GM12878 (cell line): ENCODE results near the gene TOMM20. TPM values are rescaled to one million over a fixed set of nuclear protein-coding genes. Genes with fewer than 3 reads are reported as not detected.
A peak's percentile ranks its signal among the peaks of the same experiment; 100 is the strongest.

Source experiments
- BCL11A ChIP-seq: IDR thresholded peaks from 2 replicates; pipeline ENCODE4 v1.6.1; 2011; ENCODE audit warnings: low read depth, low read length
- BRCA1 ChIP-seq: IDR thresholded peaks from 2 replicates; pipeline ENCODE4 v1.6.1; 2011; ENCODE audit warnings: low read depth, low read length, improper control_type of control experiment
- CBX5 ChIP-seq: sonication (generic); IDR thresholded peaks from 2 replicates; pipeline ENCODE4 v1.6.1; 2016; ENCODE audit warnings: low read depth, moderate library complexity, mild to moderate bottlenecking, inconsistent platforms
- CHD2 ChIP-seq: IDR thresholded peaks from 2 replicates; pipeline ENCODE4 v1.6.1; 2011; ENCODE audit warnings: low read depth, low read length, improper control_type of control experiment, borderline replicate concordance
- CHD4 ChIP-seq: fragments of 200-600 bp; sonication (generic); IDR thresholded peaks from 2 replicates; pipeline ENCODE4 v1.6.1; 2016; ENCODE audit warnings: mild to moderate bottlenecking
- ESRRA ChIP-seq: IDR thresholded peaks from 2 replicates; pipeline ENCODE4 v1.6.1; 2012; ENCODE audit warnings: mild to moderate bottlenecking, low read length, improper control_type of control experiment
- ETV6 ChIP-seq, 2 experiments: fragments of 450-650 bp in 1 of 2; IDR thresholded peaks in 1 of 2; conservative IDR thresholded peaks in 1 of 2; 2 replicates each; pipeline ENCODE4 v1.6.1; 2014; ENCODE audit warnings: antibody characterized with exemption in 1 of 2, borderline replicate concordance in 1 of 2, low read depth in 1 of 2, mild to moderate bottlenecking in 1 of 2, moderate library complexity in 1 of 2
- HCFC1 ChIP-seq: fragments of 150-350 bp; IDR thresholded peaks from 2 replicates; pipeline ENCODE4 v1.6.1; 2014; ENCODE audit warnings: low read length
- HDAC2 ChIP-seq: fragments of 200-600 bp; sonication (generic); IDR thresholded peaks from 2 replicates; pipeline ENCODE4 v1.6.1; 2017
- HDGF ChIP-seq: fragments of 450-650 bp; IDR thresholded peaks from 2 replicates; pipeline ENCODE4 v1.6.1; 2016; ENCODE audit warnings: antibody characterized with exemption
- KAT2A ChIP-seq: conservative IDR thresholded peaks from 2 replicates; pipeline ENCODE4 v1.6.1; 2011; ENCODE audit warnings: low read depth, low read length; ENCODE audit not compliant: control insufficient read depth
- KLF5 ChIP-seq: fragments of 450-650 bp; IDR thresholded peaks from 2 replicates; pipeline ENCODE4 v1.6.1; 2014; ENCODE audit warnings: mild to moderate bottlenecking; ENCODE audit not compliant: partially characterized antibody
- MTA2 ChIP-seq: fragments of 450-650 bp; IDR thresholded peaks from 2 replicates; pipeline ENCODE4 v1.6.1; 2016; ENCODE audit warnings: low read depth, mild to moderate bottlenecking, moderate library complexity
- NFIC ChIP-seq: IDR thresholded peaks from 2 replicates; pipeline ENCODE4 v1.6.1; 2012; ENCODE audit warnings: low read depth, mild to moderate bottlenecking, inconsistent platforms, low read length, moderate library complexity
- NFXL1 ChIP-seq: fragments of 450-650 bp; IDR thresholded peaks from 2 replicates; pipeline ENCODE4 v1.6.1; 2017; ENCODE audit warnings: antibody characterized with exemption, mild to moderate bottlenecking, borderline replicate concordance
- NFYB ChIP-seq: IDR thresholded peaks from 2 replicates; pipeline ENCODE4 v1.6.1; 2011; ENCODE audit warnings: low read depth, mild to moderate bottlenecking, low read length, improper control_type of control experiment, moderate library complexity; ENCODE audit not compliant: insufficient read depth
- NR2C1 ChIP-seq: fragments of 450-650 bp; IDR thresholded peaks from 2 replicates; pipeline ENCODE4 v1.6.1; 2017; ENCODE audit warnings: antibody characterized with exemption, mild to moderate bottlenecking, moderate library complexity
- PAX8 ChIP-seq: fragments of 450-650 bp; IDR thresholded peaks from 2 replicates; pipeline ENCODE4 v1.6.1; 2017; ENCODE audit warnings: mild to moderate bottlenecking, moderate library complexity
- PKNOX1 ChIP-seq: fragments of 450-650 bp; IDR thresholded peaks from 2 replicates; pipeline ENCODE4 v1.6.1; 2016; ENCODE audit warnings: mild to moderate bottlenecking
- POLR2AphosphoS5 ChIP-seq: IDR thresholded peaks from 2 replicates; pipeline ENCODE4 v1.6.1; 2011; ENCODE audit warnings: mild to moderate bottlenecking, low read length, inconsistent platforms
- SRF ChIP-seq, 2 experiments: IDR thresholded peaks; 2 replicates each; pipeline ENCODE4 v1.6.1; 2011; ENCODE audit warnings: low read depth in 2 of 2, low read length in 2 of 2, mild to moderate bottlenecking in 1 of 2, moderate library complexity in 1 of 2
- TCF7 ChIP-seq: IDR thresholded peaks from 2 replicates; pipeline ENCODE4 v1.6.1; 2014; ENCODE audit warnings: antibody characterized with exemption, borderline replicate concordance
- polyA plus RNA-seq, 11 experiments: library from polyadenylated mRNA; depleted of rRNA in 4 of 11; unstranded in 6 of 11; stranded (reverse) in 5 of 11; fragments of >200 nt; fragmentation: Nextera tagmentation in 4 of 11; fragmentation: Illumina TruSeq in 1 of 11; extraction: Ambion mirVana in 4 of 11; extraction: Trizol in 1 of 11; gene quantifications; 1 replicate in 1 of 11; 2 replicates in 10 of 11; pipeline versions ENCODE4 v1.2.1 to v1.2.3, GENCODE V29; 2011 to 2016; ENCODE audit warnings: inconsistent platforms in 2 of 11, missing spikeins in 2 of 11, low read depth in 1 of 11
- total RNA-seq, 4 experiments: library from RNA; depleted of rRNA in 3 of 4; stranded (reverse); fragments of >200 nt in 3 of 4; fragmentation: Illumina TruSeq in 1 of 4; extraction: Trizol in 1 of 4; gene quantifications; 2 replicates each; pipeline versions ENCODE4 v1.2.1 to v1.2.3, GENCODE V29; 2013 to 2021
- TF ChIP-seq, protein P1 (sequence below): IDR thresholded peaks from 2 replicates; pipeline ENCODE4 v1.6.1; 2011; ENCODE audit warnings: borderline replicate concordance, low read depth, mild to moderate bottlenecking, moderate library complexity, low read length; ENCODE audit not compliant: insufficient read depth, poor library complexity, severe bottlenecking
- TF ChIP-seq, protein P2 (sequence below): fragments of 450-650 bp; IDR thresholded peaks from 2 replicates; pipeline ENCODE4 v1.6.1; 2018; ENCODE audit warnings: mild to moderate bottlenecking, low read depth, moderate library complexity; ENCODE audit not compliant: partially characterized antibody

The TOMM20 gene
- total and polyA plus RNA-seq, 10 of the 15 experiments (the other 5 are each of a cell fraction or from before 2014, with no cell fraction given) = 39.8 to 138 (median 70.1) TPM

DNA sequence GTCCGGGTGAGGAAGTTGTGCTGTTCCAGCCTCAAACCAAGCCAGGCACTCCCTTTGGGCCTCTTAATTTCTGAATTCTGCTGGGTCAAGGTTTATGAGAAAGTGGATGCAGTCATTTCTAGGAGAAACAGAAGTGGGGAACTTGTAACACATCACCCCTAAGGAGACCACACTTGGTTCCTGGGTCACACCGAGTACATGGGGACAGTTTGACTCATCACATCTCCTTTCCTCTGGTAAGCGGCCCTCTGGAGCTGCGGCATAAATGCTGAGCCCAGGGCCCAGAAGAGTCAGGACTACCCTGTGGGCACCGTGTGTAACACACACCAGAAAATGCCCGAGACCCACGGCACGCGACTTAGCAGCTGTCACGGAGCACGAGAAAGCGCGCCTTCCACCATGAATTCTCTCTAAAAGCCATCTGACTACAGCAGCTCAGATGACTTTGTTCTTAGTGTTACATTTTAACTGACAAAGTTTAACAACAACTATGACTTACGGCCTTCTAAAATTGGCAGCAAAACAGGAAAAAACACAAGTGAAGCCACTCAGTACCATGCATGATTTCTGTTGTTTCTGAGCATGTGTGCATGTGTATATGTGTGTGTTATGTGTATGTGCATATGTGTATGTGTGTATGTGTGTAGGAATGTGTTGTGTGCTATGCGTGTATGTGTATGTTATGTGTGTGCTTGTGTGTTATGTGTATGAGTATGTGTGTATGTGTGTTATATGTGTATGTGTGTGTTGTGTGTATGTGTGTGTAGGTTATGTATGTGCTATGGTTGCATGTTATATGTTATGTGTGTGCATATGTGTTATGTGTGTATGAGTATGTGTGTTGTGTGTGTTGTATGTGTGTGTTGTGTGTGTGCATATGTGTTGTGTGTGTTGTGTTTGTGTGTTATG lies 50.8 kb downstream of the TOMM20 start (continued):
- TF ChIP-seq, protein P1, sequence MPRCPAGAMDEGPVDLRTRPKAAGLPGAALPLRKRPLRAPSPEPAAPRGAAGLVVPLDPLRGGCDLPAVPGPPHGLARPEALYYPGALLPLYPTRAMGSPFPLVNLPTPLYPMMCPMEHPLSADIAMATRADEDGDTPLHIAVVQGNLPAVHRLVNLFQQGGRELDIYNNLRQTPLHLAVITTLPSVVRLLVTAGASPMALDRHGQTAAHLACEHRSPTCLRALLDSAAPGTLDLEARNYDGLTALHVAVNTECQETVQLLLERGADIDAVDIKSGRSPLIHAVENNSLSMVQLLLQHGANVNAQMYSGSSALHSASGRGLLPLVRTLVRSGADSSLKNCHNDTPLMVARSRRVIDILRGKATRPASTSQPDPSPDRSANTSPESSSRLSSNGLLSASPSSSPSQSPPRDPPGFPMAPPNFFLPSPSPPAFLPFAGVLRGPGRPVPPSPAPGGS = peak; percentile 93
- TF ChIP-seq HDAC2 (no peak), NFIC (no peak), BCL11A (peak; percentile 97), MTA2 (peak; percentile 94), CHD4 (no peak), KLF5 (peak; percentile 65), CBX5 (no peak), CHD2 (peak; percentile 87), HDGF (peak; percentile 100), KAT2A (no peak), POLR2AphosphoS5 (peak; percentile 61), ESRRA (no peak), SRF (IDR thresholded peaks at IDR 0.05; ENCODE audit: low read depth in 2 of 2, low read length in 2 of 2) (peak in 1 of 2 experiments; percentile 49; a peak in 1 of 4 replicates), TCF7 (peak; percentile 61; the same call in 1 of the 2 replicates), NFYB (no peak), PKNOX1 (peak; percentile 61), HCFC1 (peak; percentile 26; the same call in 1 of the 2 replicates), NR2C1 (peak; percentile 42; the same call in 1 of the 2 replicates), ETV6 (conservative IDR thresholded peaks at IDR 0.05 in 1 of 2, IDR thresholded peaks at IDR 0.05 in 1 of 2; ENCODE audit: borderline replicate concordance in 1 of 2, low read depth in 1 of 2) (peak in 1 of 2 experiments; percentile 95; a peak in 2 of 4 replicates), NFXL1 (no peak), BRCA1 (no peak), PAX8 (no peak)
- TF ChIP-seq, protein P2, sequence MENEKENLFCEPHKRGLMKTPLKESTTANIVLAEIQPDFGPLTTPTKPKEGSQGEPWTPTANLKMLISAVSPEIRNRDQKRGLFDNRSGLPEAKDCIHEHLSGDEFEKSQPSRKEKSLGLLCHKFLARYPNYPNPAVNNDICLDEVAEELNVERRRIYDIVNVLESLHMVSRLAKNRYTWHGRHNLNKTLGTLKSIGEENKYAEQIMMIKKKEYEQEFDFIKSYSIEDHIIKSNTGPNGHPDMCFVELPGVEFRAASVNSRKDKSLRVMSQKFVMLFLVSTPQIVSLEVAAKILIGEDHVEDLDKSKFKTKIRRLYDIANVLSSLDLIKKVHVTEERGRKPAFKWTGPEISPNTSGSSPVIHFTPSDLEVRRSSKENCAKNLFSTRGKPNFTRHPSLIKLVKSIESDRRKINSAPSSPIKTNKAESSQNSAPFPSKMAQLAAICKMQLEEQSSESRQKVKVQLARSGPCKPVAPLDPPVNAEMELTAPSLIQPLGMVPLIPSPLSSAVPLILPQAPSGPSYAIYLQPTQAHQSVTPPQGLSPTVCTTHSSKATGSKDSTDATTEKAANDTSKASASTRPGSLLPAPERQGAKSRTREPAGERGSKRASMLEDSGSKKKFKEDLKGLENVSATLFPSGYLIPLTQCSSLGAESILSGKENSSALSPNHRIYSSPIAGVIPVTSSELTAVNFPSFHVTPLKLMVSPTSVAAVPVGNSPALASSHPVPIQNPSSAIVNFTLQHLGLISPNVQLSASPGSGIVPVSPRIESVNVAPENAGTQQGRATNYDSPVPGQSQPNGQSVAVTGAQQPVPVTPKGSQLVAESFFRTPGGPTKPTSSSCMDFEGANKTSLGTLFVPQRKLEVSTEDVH = peak; percentile 15
